NCI-H146 (cell line): ENCODE results near the gene LRRN2.
"Not testable (repeated sequence)": the region's sequence is repeated elsewhere in the genome, so short reads cannot be mapped to it uniquely, and the experiment has no call there.

Experiments used
- DNase-seq: peaks from one replicate; lab custom pipeline; 2025; lab: John Stamatoyannopoulos, UW

LRRN2 gene

DNA sequence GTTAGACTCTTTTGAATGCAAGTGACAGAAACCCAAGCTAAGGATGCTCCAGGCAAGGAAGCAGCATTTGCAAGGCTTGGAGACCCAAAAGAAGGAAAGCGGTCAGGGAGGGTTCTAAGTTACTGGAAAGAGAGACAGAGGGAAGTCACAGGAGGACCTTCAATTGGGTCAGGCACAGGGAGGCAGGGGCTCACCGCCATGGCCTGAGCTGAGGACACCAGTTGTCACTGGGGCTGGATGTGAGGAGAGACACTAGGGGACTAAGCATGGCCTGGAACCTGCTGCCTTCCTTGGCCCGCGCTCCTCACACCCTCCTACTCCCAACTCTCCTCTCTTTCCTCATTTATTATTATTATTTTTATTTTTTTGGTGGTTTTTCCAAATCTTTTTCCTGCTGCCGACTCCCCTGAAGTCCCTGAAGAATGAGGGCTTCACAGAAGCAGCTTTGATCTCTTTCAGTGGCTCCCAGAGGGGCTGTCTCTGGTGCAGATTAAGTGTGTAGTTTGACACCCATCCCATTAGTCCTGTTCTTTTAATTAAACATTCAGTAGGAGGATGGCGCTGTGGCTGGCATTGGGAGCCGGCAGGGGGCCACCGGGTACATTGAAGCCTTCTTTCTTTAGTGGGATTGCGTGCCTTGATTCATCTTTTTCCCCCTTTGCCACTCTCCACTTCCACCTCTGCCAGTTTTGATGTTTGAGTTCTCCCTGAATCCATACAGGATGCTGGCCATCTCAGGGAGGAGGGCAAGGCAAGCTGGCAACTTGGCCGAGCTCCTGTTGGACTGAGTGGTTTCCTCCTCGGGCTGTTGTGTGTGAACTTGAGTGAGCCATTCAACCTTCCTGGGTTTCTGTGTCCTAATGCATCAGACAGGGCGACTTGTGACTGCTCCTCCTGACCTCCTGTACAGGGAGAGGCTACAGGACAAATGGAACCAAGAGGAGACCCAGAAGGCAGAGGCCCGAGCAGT lies 110.0 kb downstream of the LRRN2 start:
- DNase-seq, result no peak

DNA sequence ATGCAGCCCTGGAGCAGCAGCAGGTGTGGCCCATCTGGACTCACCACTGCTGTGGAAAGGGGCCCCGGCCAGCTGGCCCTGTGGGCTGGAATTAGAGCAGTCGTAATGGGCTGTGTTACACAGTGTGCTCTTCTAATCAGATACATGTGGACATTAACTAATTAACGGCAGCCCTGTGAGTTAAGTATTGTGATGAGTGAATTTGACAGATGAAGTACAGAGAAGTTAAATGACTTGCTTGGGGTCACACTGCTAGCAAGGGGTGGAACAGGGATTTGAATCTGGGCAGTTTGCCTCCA lies 110.7 kb downstream of the LRRN2 start:
- DNase-seq, result no peak

DNA sequence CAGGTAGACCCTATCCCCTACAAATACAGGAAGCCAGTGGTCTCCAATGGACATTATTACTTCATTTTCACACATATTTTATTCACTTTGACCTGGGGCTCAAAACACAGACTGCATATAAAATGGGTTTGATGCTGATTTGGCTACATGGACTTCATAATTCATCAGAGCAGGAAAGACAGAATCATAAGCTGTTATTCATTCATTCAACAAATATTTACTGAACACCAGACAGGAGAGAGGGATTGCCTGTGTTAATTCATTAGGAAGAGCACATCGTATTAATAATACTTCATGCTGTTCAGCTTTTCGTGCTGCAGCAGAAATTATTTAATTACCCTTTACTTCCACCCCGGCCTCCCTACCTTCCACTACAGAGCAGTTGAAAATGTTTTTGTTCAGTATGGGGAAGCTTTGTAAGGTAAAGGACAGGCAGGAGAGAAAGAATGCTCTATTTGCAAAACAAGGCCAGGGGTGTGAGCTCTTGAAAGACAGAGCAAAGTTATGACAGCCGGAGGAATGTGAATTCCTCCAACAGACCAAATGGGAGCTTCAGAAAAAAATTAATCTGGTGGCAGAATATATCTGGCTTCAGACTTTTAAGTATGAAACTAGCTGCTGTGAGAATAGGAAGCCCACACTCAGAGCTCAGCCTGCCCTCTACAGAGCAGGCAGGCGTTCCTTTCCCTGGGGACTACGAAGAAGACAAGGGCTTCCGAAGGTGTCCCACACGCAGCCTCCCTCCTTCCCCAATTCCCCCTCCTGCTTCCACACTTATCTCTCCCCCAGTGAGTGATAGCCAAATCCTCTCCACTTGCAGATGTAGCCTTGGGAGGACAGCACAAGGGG lies 111.3 kb downstream of the LRRN2 start:
- DNase-seq, result no peak

DNA sequence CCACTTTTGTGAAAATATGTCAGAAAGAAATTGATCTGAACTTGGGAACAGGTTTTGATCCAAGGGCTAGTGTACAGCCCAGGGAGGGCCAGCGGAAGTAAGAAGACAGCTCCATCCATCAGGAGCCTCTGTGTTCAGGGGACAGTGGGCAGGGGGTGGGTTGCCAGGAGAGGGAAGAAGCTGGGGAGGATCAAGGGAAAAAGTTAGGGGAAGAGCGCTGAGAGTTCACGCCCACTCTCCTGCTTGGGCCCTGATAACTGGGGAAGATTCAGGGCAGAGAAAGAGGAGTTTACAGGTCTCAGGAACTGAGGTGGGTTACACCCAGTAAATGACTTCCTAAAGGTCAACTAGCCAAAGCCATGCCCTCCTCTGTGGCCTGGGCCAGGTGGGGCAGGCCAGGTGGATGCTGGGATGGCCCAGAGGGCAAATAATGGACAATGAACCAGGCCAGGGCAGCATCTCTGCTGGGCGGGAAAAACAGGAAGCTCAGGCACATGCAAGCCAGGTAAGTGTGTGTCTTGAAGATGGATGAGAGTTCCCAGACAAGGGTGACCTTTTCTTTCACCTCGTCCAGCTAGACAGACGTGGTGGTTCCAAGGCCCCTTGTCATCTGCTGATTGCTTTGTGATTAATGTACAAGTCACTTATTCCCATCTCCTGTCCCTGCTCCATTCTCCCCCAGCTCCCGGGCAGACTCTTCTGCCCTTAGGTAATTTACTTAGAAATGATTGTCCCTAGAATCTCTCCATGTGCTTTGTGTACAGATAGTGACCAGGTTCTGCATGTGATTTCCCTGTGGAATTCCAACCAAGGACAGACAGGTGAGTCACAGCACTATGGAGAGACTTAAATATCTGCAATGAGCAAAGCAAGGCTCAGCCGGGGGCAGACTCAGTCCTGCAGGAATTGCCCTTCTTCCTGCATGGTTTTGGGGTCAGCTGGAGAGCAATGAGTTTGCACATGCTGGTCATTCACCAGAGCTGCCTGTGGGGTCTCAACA lies 112.3 kb downstream of the LRRN2 start:
- peak; percentile 29 for DNase-seq

DNA sequence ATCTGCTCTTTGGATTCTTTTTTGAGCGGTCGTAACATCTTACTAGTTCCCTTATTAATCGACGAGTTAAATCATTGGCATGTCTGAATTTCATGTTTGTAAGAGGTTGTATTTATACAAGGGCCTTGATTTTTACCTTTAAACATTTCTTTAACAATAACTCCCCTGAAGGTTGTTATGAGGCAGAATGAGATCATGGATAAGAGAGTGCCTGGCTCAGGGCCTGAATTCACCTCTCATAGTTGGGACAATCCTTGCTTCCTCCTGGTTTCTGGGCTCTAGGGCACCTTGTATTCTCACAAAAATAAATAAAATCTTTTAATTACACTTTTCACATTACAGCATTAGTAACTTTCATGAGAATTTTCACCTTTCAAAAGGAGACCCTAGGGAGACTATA lies 113.9 kb downstream of the LRRN2 start:
- DNase-seq, result no peak

DNA sequence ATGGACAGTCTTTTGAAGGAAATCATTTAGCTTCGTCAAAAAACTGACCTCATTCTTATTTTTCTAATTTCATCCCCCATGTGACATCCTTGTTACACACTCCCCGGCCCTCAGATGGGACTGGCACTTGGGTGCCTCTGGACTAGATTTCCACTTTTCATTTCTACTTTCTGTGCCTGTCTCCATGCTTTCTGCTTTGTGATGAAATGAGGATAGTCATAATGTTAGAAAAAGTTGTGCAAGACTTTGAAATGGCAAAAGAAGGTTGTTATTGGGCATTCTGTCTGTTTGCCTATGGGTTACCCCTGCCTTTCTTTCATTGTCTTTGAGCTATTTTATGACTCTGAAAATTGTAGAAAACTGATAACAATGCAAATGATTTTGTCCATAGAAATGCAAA lies 114.4 kb downstream of the LRRN2 start:
- DNase-seq, result no peak

DNA sequence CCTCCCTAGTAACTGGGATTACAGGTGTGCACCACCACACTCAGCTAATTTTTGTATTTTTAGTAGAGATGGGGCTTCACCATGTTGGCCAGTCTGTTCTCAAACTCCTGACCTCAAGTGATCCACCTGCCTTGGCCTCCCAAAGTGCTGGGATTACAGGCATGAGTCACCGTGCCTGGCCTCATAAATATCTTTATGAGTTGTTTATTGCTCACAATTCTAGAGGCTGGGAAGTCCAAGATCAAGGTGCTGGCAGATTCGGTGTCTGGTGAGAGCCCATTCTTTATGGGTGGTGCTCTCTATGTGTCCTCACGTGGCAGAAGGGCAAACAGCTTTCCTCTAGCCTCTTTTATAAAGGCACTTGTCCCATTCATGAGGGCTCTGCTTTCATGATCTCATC lies 115.5 kb downstream of the LRRN2 start:
- not testable (repeated sequence) for DNase-seq

DNA sequence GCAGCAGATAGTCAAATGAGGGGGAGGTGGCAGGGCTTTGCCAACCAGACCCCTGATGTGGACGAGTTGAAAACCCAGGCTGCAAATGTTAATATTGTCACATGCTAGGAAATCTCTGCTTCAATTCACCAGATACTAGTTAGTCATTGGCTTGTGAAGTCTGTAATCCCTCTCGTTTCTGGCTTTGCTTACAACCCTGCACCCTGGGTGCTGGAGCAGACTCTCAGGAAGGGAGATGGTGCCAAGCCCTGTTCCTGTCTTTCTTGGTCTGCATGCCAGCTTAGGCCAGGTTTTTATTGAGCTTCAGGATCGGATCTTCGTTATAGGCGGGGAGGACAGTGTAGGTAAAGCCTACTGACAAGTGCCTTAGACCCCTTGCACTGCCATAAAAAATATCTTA lies 116.1 kb downstream of the LRRN2 start:
- no peak for DNase-seq

DNA sequence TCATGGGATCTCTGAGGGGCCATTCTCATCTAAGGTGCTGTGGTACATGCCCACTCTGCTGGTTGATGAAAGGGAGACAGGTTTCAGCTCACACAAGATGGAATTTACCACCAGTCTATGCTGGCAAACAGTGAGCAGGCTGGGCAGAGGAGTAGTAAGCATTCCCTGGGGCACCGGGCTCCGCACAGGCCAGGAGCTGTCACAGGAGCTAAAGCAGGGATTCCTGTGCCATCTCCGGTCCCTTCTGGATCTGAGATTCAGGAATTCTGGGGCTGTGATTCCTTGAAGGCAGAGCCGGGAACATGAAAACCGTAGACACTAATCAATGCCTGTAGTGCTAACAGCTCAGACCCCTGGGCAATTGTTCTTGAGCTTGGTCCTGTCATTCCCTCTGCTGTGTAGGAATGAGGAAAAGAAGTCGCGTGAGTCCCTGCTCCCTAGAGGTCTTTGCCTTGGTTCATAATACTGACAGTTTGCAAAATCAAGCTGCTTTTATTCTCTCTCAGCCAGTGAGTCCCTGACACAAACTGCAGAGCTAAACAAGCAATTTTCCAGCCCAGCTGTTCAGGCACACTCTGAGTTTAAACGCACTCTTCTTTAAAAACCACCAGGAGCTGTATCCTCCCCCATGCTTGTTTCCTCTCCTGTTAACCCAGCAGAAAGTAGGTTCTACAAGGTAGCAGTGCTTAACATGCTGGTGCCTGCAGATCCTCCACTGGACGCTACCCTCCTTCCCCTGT lies 116.8 kb downstream of the LRRN2 start:
- DNase-seq, result no peak
